ENCODE results near the gene MYOZ3. TPM values are rescaled to one million over a fixed set of nuclear protein-coding genes. Genes with fewer than 3 reads are reported as not detected.
A peak's percentile ranks its signal among the peaks of the same experiment; 100 is the strongest.

Gene MYOZ3
- total and polyA plus RNA-seq, 2 experiments from 2014 or later = 1.1 to 1.8 TPM

DNA sequence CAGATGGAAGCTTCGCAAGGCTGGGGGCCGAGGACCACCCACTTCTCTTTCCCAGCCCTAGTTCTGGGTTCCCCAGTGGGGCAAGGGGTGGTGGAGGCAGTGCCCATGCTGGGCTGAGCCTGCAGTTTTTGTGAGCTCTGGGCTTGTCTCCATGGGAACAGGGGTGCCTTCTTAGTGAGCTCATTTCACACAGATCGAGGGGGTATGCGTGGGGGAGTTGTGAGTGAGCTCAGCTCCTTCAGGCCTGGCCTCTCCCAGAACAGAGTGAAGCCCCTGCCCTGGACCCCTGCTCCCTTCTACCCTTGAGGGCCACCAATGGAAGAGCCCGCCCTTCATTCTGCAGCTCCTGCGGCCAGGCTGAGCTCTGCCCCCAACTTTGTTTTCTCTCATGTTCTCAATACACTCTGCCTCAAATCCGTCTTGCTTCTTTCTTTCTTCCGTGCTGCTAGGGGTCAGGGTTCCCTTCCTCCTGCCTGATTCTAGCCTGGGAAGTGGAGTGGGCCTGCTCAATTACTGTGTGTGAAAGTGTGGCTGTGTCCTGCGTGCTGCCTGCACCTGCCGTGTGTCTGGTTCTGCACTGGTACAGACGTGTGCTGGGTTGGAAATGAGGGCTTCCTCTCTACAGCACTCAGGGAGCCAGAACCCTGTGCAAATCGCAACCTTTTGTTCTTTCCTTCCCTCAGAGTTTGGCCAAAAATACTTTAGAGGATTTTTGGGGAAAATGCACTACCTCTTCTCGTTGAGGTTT is 9.0 kb upstream of the MYOZ3 start:
- no peaks in the 10 kb centered on the region for H3K9me3 ChIP-seq (ENCODE audit: low read depth)
- H3K27ac ChIP-seq = no peak overlapping the region
- H3K4me1 ChIP-seq (ENCODE audit: insufficient read depth) = peaks cover 7% of the 10 kb centered on the region
- H3K27me3 ChIP-seq = no peaks in the 10 kb centered on the region
- TF ChIP-seq, protein P1, sequence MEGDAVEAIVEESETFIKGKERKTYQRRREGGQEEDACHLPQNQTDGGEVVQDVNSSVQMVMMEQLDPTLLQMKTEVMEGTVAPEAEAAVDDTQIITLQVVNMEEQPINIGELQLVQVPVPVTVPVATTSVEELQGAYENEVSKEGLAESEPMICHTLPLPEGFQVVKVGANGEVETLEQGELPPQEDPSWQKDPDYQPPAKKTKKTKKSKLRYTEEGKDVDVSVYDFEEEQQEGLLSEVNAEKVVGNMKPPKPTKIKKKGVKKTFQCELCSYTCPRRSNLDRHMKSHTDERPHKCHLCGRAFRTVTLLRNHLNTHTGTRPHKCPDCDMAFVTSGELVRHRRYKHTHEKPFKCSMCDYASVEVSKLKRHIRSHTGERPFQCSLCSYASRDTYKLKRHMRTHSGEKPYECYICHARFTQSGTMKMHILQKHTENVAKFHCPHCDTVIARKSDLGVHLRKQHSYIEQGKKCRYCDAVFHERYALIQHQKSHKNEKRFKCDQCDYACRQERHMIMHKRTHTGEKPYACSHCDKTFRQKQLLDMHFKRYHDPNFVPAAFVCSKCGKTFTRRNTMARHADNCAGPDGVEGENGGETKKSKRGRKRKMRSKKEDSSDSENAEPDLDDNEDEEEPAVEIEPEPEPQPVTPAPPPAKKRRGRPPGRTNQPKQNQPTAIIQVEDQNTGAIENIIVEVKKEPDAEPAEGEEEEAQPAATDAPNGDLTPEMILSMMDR (IDR thresholded peaks at IDR 0.05; ENCODE audit: poor library complexity) = no peak
- TF ChIP-seq EZH2 (IDR thresholded peaks at IDR 0.05; ENCODE audit: borderline replicate concordance) (no peak), EZH2phosphoT487 (IDR thresholded peaks at IDR 0.05; ENCODE audit: low read depth, severe bottlenecking, unreplicated experiment) (no peak)
- no peaks in the 10 kb centered on the region for H3K36me3 ChIP-seq (replicated peaks; ENCODE audit: insufficient read depth, low read depth)
- no peak overlapping the region for H3K4me3 ChIP-seq
- peaks cover 3% of the 10 kb centered on the region for H3K79me2 ChIP-seq
- no peak for DNase-seq (ENCODE audit: low spot score)
- no peak overlapping the region for H2AFZ ChIP-seq
- no peaks in the 10 kb centered on the region for H4K20me1 ChIP-seq (ENCODE audit: insufficient read depth, poor library complexity, severe bottlenecking)
- H3K4me2 ChIP-seq = no peak overlapping the region
- 88% methylated on average over 13 of the region's 13 CpGs for WGBS (ENCODE audit: low lambda C conversion rate, missing lambda C conversion rate)
- H3K9me2 ChIP-seq (replicated peaks; ENCODE audit: insufficient read depth) = no peaks in the 10 kb centered on the region

DNA sequence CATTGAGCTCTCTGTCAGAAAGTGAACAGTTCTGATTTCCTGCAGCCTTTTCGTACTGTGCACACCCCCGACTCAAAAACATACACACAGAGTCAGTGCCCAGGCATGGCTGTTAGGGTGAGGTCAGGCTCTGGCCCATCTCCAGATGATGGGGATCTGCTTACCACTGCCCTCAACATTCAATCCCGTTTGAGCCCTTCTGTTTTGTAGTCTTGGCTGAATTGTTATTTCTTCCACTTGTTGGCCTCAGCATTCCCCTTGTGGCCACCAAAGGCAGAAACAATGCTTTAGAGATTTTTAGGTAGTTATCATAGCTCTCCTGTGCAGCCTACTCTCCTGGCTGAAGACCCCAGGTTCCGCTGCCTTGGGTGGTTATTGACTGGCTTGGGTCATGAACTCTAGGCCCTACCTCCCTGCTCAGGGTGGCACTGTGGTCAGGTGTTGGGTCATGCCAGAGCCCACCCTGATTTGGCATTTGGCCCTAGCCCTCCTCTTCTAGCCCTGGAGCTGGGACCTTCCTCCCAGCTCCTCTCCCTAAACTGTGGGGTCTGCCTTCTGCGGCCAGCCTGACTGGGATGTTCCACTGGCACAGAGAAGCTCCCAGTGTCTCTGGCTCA is 7.8 kb upstream of the MYOZ3 start:
- H3K9me3 ChIP-seq (ENCODE audit: low read depth) = no peaks in the 10 kb centered on the region
- WGBS (ENCODE audit: low lambda C conversion rate, missing lambda C conversion rate) = 78% methylated on average over 5 of the region's 5 CpGs
- TF ChIP-seq EZH2 (IDR thresholded peaks at IDR 0.05; ENCODE audit: borderline replicate concordance) = no peak
- TF ChIP-seq, protein P1 (IDR thresholded peaks at IDR 0.05; ENCODE audit: poor library complexity) = peak; percentile 7
- TF ChIP-seq EZH2phosphoT487 (IDR thresholded peaks at IDR 0.05; ENCODE audit: low read depth, severe bottlenecking, unreplicated experiment) = no peak
- no peaks in the 10 kb centered on the region for H4K20me1 ChIP-seq (ENCODE audit: insufficient read depth, poor library complexity, severe bottlenecking)
- no peak overlapping the region for H3K4me3 ChIP-seq
- no peak for DNase-seq (ENCODE audit: low spot score)
- H3K27ac ChIP-seq = no peak overlapping the region
- H3K36me3 ChIP-seq (replicated peaks; ENCODE audit: insufficient read depth, low read depth) = no peaks in the 10 kb centered on the region
- no peaks in the 10 kb centered on the region for H3K79me2 ChIP-seq
- no peaks in the 10 kb centered on the region for H3K9me2 ChIP-seq (replicated peaks; ENCODE audit: insufficient read depth)
- H3K4me2 ChIP-seq = no peak overlapping the region
- H2AFZ ChIP-seq = no peak overlapping the region
- H3K4me1 ChIP-seq (ENCODE audit: insufficient read depth) = peaks cover 11% of the 10 kb centered on the region
- H3K27me3 ChIP-seq = no peaks in the 10 kb centered on the region

DNA sequence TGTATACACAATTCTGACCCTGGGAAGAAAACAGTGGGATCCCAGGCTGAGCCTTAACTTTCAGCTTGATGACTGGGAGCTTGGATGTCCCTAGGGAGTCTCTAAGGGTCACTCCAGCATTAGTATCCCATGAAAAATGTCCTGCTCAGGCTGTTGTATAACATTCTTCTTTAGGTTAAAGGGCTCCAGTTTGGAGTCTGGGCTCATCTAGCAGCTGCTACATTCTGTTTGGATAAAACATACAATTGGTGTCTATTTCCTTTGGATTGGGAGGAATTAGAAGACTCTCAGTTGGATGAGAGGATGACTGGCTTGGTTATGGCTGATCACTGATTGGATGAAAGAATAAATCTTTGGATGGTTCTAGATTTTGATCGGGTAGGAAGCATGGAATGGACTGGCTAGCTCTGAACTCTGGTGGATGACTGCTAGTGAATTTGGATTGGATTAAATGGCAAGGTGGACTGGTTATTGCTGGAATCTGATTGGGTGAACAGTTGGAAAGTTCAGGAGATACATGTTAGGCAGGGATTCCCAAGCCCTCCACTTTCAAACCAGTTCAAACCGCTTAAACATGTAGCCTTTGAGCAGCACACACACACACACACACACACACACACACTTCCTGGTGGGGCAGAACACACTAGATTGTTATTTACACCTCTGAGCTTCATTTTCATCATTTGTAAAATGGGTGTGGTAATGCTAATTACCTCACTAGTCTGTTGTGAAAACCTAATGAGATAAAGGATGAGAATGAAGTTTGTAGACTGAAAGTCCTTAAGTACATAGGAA is 7.1 kb upstream of the MYOZ3 start:
- no peaks in the 10 kb centered on the region for H3K36me3 ChIP-seq (replicated peaks; ENCODE audit: insufficient read depth, low read depth)
- H3K27ac ChIP-seq = no peak overlapping the region
- 93% methylated on average over 2 of the region's 2 CpGs for WGBS (ENCODE audit: low lambda C conversion rate, missing lambda C conversion rate)

More for the DNA sequence above, 7.1 kb upstream of the MYOZ3 start:
- Histone ChIP-seq H3K79me2 (no peaks in the 10 kb centered on the region), H3K9me3 (ENCODE audit: low read depth) (no peaks in the 10 kb centered on the region), H2AFZ (no peak overlapping the region), H3K4me3 (no peak overlapping the region), H4K20me1 (ENCODE audit: insufficient read depth, poor library complexity, severe bottlenecking) (no peaks in the 10 kb centered on the region), H3K4me1 (ENCODE audit: insufficient read depth) (peaks cover 11% of the 10 kb centered on the region), H3K27me3 (no peaks in the 10 kb centered on the region), H3K4me2 (no peak overlapping the region), H3K9me2 (replicated peaks; ENCODE audit: insufficient read depth) (no peaks in the 10 kb centered on the region)
- TF ChIP-seq EZH2 (IDR thresholded peaks at IDR 0.05; ENCODE audit: borderline replicate concordance) = no peak
- TF ChIP-seq, protein P1 (IDR thresholded peaks at IDR 0.05; ENCODE audit: poor library complexity) = no peak
- TF ChIP-seq EZH2phosphoT487 (IDR thresholded peaks at IDR 0.05; ENCODE audit: low read depth, severe bottlenecking, unreplicated experiment) = no peak
- DNase-seq (ENCODE audit: low spot score) = no peak

All from hepatocyte (in vitro differentiated cells).